ENCODE measurements around the gene VAC14. TPM values are rescaled to one million over a fixed set of nuclear protein-coding genes. Genes with fewer than 3 reads are reported as not detected.
A peak's percentile ranks its signal among the peaks of the same experiment; 100 is the strongest.

The VAC14 gene
- total and polyA plus RNA-seq, 4 donors = 27.6 to 60.8 (median 50.9) TPM

- no peaks in the 10 kb centered on the region for H3K36me3 ChIP-seq (ENCODE audit: control insufficient read depth in 4 of 4, insufficient read depth in 4 of 4, low read length in 4 of 4)
- DNase-seq (no peak), ATAC-seq (ENCODE audit: insufficient read depth, low FRiP score) (no peak)
- no peak for TF ChIP-seq CTCF (IDR thresholded peaks at IDR 0.05; ENCODE audit: control extremely low read depth, extremely low read depth)
- no peaks in the 10 kb centered on the region for H3K9me3 ChIP-seq (ENCODE audit: control insufficient read depth in 4 of 4, insufficient read depth in 3 of 4, low read length in 3 of 4)
- H3K27ac ChIP-seq (ENCODE audit: low read depth in 1 of 2, low read length in 1 of 2) = peak overlapping the region in 1 of 2 donors; percentile 6
- H3K27me3 ChIP-seq (ENCODE audit: control insufficient read depth in 3 of 3, insufficient read depth in 3 of 3, low read length in 2 of 3) = no peaks in the 10 kb centered on the region
- WGBS, 2 donors = 62 to 88% methylated on average over 17 of the region's 17 CpGs
- no peak overlapping the region for H3K4me3 ChIP-seq
- peaks cover 7 to 69% (median 37%) of the 10 kb centered on the region in 5 donors for H3K4me1 ChIP-seq (ENCODE audit: control insufficient read depth in 5 of 5, insufficient read depth in 5 of 5, low read length in 5 of 5)
- no peak overlapping the region for H3K9ac ChIP-seq (ENCODE audit: insufficient read depth in 1 of 2, low read length in 2 of 2)
Measured at GRCh38 chr16:70699696-70700095, 101.3 kb downstream of the VAC14 start.

- no peak overlapping the region for H3K9ac ChIP-seq (ENCODE audit: insufficient read depth in 1 of 2, low read length in 2 of 2)
Measured at GRCh38 chr16:70698901-70699300, 102.1 kb downstream of the VAC14 start.

DNA sequence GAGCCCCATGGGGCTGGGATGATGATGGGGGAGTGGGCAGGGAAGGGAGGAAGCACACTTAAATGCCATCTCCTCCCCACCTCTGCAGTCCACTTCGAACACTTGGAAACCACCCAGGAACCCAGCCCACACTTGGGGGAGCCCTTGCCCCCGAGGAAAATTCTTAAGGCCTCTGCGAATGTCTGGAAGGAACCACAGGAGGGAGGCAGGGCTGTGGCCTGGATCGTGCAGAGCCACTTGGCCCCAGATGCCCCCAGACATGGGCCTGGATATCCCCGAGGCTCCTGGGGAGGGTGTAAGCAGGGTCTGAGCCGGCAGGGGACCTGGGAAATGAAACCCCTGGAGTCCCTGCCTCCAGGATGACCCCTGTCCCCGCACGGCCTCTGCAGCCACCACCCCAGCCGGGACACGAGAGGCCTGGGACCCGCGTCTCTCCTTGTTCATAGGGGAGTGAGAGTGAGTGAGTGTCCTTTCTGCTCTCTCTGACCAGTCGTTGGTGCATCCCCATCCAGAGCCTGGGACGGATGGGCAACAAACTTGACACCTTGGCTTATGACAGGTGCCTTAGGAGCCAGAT is 103.3 kb downstream of the VAC14 start:
- H3K4me3 ChIP-seq = no peak overlapping the region
- WGBS, 2 donors = 58 to 59% methylated on average over 14 of the region's 14 CpGs
- H3K9me3 ChIP-seq (ENCODE audit: control insufficient read depth in 4 of 4, insufficient read depth in 3 of 4, low read length in 3 of 4) = no peaks in the 10 kb centered on the region
- DNase-seq = peak in 1 of 3 donors; percentile 54
- peaks cover 6 to 72% (median 23%) of the 10 kb centered on the region in 5 donors for H3K4me1 ChIP-seq (ENCODE audit: control insufficient read depth in 5 of 5, insufficient read depth in 5 of 5, low read length in 5 of 5)
- H3K9ac ChIP-seq (ENCODE audit: insufficient read depth in 1 of 2, low read length in 2 of 2) = no peak overlapping the region
- H3K36me3 ChIP-seq (ENCODE audit: control insufficient read depth in 4 of 4, insufficient read depth in 4 of 4, low read length in 4 of 4) = peaks cover 0 to 2% (median 0%) of the 10 kb centered on the region in 4 donors
- ATAC-seq (ENCODE audit: insufficient read depth, low FRiP score) = no peak
- no peaks in the 10 kb centered on the region for H3K27me3 ChIP-seq (ENCODE audit: control insufficient read depth in 3 of 3, insufficient read depth in 3 of 3, low read length in 2 of 3)
- TF ChIP-seq CTCF (IDR thresholded peaks at IDR 0.05; ENCODE audit: control extremely low read depth, extremely low read depth) = no peak
- H3K27ac ChIP-seq (ENCODE audit: low read depth in 1 of 2, low read length in 1 of 2) = peak overlapping the region; percentile 64 to 71

More at GRCh38 chr16:70698901-70699300, 102.1 kb downstream of the VAC14 start:
- 87 to 95% methylated on average over 10 of the region's 10 CpGs for WGBS, 2 donors
- ATAC-seq (ENCODE audit: insufficient read depth, low FRiP score) (no peak), DNase-seq (no peak)
- Histone ChIP-seq H3K9me3 (ENCODE audit: control insufficient read depth in 4 of 4, insufficient read depth in 3 of 4, low read length in 3 of 4) (no peaks in the 10 kb centered on the region), H3K4me1 (ENCODE audit: control insufficient read depth in 5 of 5, insufficient read depth in 5 of 5, low read length in 5 of 5) (peaks cover 7 to 72% (median 35%) of the 10 kb centered on the region in 5 donors), H3K27ac (ENCODE audit: low read depth in 1 of 2, low read length in 1 of 2) (no peak overlapping the region), H3K4me3 (no peak overlapping the region), H3K36me3 (ENCODE audit: control insufficient read depth in 4 of 4, insufficient read depth in 4 of 4, low read length in 4 of 4) (peaks cover 0 to 2% (median 0%) of the 10 kb centered on the region in 4 donors), H3K27me3 (ENCODE audit: control insufficient read depth in 3 of 3, insufficient read depth in 3 of 3, low read length in 2 of 3) (no peaks in the 10 kb centered on the region)
- no peak for TF ChIP-seq CTCF (IDR thresholded peaks at IDR 0.05; ENCODE audit: control extremely low read depth, extremely low read depth)

Measured in lung (tissue), 12 donors.